Fibroblast of pulmonary artery (primary cell): Measurements from ENCODE around the gene PKHD1.

Source experiments
- DNase-seq: peaks from one replicate; pipeline ENCODE4 v3.0.0-alpha.2; 2010; ENCODE audit warnings: low read depth
- H3K4me3 ChIP-seq: replicated peaks from 2 replicates; pipeline ENCODE4 v1.5.1; 2011; ENCODE audit warnings: low read depth, mild to moderate bottlenecking, control low read depth, low read length, moderate library complexity
- TF ChIP-seq, protein P1 (sequence below): IDR thresholded peaks from 2 replicates; pipeline ENCODE4 v1.5.1; 2011; ENCODE audit warnings: mild to moderate bottlenecking, control low read depth, low read length, inconsistent platforms; ENCODE audit errors: missing control alignments

Gene PKHD1

GRCh38 chr6:51778666-51779065, 308.7 kb downstream of the PKHD1 start:
- TF ChIP-seq, protein P1, sequence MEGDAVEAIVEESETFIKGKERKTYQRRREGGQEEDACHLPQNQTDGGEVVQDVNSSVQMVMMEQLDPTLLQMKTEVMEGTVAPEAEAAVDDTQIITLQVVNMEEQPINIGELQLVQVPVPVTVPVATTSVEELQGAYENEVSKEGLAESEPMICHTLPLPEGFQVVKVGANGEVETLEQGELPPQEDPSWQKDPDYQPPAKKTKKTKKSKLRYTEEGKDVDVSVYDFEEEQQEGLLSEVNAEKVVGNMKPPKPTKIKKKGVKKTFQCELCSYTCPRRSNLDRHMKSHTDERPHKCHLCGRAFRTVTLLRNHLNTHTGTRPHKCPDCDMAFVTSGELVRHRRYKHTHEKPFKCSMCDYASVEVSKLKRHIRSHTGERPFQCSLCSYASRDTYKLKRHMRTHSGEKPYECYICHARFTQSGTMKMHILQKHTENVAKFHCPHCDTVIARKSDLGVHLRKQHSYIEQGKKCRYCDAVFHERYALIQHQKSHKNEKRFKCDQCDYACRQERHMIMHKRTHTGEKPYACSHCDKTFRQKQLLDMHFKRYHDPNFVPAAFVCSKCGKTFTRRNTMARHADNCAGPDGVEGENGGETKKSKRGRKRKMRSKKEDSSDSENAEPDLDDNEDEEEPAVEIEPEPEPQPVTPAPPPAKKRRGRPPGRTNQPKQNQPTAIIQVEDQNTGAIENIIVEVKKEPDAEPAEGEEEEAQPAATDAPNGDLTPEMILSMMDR: no peak
- no peak overlapping the region for H3K4me3 ChIP-seq
- no peak for DNase-seq

DNA sequence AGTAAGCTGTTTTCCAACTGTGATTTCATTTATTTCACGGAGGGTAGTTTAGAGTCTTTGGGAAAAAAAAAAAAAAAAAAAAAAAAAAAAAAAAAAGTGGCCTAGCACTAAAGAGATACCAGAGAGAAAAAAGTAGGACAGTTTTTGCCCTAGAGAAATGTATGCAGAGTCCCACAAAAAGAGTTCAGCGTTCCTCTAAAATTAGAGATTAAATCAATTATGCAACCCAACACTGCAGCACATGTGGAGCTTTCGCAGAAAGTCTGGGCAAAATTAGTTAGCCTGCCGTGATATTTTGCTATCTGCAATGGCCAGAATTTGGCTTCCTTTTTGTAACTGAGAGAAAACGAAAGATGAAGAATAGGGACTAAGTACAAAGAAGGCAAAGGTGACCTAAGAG, 309.8 kb downstream of the PKHD1 start:
- TF ChIP-seq, protein P1: no peak
- no peak for DNase-seq
- no peak overlapping the region for H3K4me3 ChIP-seq

DNA sequence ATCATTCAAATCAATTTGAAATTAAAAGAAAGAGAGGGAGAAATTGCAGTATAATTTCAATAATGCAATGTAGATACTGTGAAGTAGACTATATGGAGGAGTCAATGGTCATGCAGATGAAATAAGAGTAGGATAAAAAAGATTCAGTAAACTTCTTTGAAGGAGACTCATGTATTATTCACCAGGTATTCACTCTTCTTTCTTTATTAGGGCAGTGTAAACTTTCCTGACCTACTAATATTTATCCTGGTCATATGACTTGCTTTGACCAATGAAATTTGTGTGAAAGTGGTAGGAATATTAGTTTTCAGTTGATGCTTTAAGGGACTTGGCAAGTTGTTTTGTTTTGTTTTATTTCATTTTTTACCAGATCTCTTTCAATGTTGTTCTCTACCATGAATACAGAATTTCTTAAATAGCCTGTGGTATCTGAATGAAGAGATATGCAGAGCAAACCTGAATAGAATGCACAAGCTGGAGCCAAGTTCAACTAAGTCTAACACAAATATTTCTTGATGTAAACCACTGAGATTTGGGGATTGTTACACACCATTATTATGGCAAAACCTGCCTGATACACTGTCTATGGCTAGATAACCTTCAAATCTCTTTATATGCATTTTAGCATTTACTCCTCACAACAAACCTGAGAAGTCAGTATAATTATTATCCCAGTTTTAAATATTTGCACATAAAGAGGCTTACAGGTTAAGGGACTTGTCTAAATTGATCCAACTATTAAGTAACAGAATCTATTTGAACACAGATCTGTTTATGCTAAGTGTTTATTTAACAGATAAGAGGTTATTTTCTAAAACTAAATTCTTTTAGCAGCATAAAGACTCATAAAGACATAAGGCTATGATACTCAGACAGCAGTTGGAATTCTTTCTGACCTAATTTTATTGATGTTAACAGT, 311.2 kb downstream of the PKHD1 start:
- no peak for DNase-seq
- no peak overlapping the region for H3K4me3 ChIP-seq
- TF ChIP-seq, protein P1: no peak

- no peak overlapping the region for H3K4me3 ChIP-seq
- TF ChIP-seq, protein P1: no peak
- no peak for DNase-seq
These were observed 319.3 kb downstream of the PKHD1 start for GRCh38 chr6:51768087-51768486.

GRCh38 chr6:51765230-51765629, 322.2 kb downstream of the PKHD1 start:
- no peak for DNase-seq
- no peak overlapping the region for H3K4me3 ChIP-seq
- TF ChIP-seq, protein P1: no peak

GRCh38 chr6:51753635-51754034, 333.8 kb downstream of the PKHD1 start:
- TF ChIP-seq, protein P1: no peak
- DNase-seq: no peak

DNA sequence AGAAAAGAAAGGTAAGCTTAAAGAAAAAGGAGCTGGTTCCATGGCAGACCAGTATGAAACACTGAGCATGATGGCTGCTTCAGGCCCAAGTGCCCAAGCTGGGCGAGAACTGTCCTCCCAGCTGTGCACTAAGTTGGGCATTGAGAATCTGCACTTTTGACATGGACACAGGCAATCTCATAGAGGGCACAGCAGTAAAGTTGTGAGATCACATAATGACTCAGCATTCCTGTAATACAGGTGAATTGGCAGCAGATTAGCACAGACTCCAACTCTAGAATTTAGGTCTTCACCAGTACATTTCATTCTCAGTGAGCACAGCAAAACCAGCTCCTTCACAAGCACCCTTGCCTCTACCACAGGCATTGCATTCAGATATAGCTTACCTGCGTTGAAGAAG, 343.4 kb downstream of the PKHD1 start:
- H3K4me3 ChIP-seq: no peak overlapping the region
- no peak for DNase-seq
- TF ChIP-seq, protein P1: no peak

More at GRCh38 chr6:51753635-51754034, 333.8 kb downstream of the PKHD1 start:
- H3K4me3 ChIP-seq: no peak overlapping the region
